Liver (tissue), 9 donors: ENCODE measurements around the gene BCAP31. TPM values are rescaled to one million over a fixed set of nuclear protein-coding genes. Genes with fewer than 3 reads are reported as not detected.

Experiments used
- DNase-seq: peaks from one replicate; pipeline ENCODE4 v3.0.0-alpha.2; 2017; ENCODE audit warnings: low spot score
- H3K27ac ChIP-seq, 2 donors: one replicate each; pipeline ENCODE4 v1.7.0; 2013; ENCODE audit warnings: inconsistent platforms in 2 of 2, low read length in 2 of 2, control low read depth in 1 of 2, low read depth in 1 of 2, mild to moderate bottlenecking in 1 of 2
- H3K27me3 ChIP-seq, 4 donors: one replicate each; pipeline versions ENCODE4 v1.6.1 to v1.7.0; 2013; ENCODE audit warnings: low read length in 3 of 4, inconsistent platforms in 1 of 4, mild to moderate bottlenecking in 1 of 4, moderate library complexity in 1 of 4; ENCODE audit not compliant: control insufficient read depth in 4 of 4, insufficient read depth in 4 of 4
- H3K36me3 ChIP-seq, 4 donors: one replicate each; pipeline versions ENCODE4 v1.6.1 to v1.7.0; 2013; ENCODE audit warnings: low read length in 3 of 4, mild to moderate bottlenecking in 3 of 4, low read depth in 1 of 4, moderate library complexity in 1 of 4; ENCODE audit not compliant: control insufficient read depth in 4 of 4, insufficient read depth in 3 of 4
- H3K4me1 ChIP-seq, 4 donors: one replicate each; pipeline versions ENCODE4 v1.6.1 to v1.7.0; 2013; ENCODE audit warnings: low read length in 3 of 4, mild to moderate bottlenecking in 3 of 4, moderate library complexity in 1 of 4; ENCODE audit not compliant: control insufficient read depth in 4 of 4, insufficient read depth in 4 of 4
- H3K4me3 ChIP-seq, 3 donors: one replicate each; pipeline versions ENCODE4 v1.6.1 to v1.7.0; 2013; ENCODE audit warnings: low read length in 3 of 3, control low read depth in 1 of 3, low read depth in 1 of 3, mild to moderate bottlenecking in 1 of 3
- H3K9ac ChIP-seq, 2 donors: one replicate each; pipeline ENCODE4 v1.7.0; 2013; ENCODE audit warnings: low read length in 2 of 2, mild to moderate bottlenecking in 2 of 2, moderate library complexity in 2 of 2, control low read depth in 1 of 2, low read depth in 1 of 2
- H3K9me3 ChIP-seq, 4 donors: one replicate each; pipeline versions ENCODE4 v1.6.1 to v1.7.0; 2013; ENCODE audit warnings: low read length in 3 of 4; ENCODE audit not compliant: control insufficient read depth in 4 of 4
- FOXA1 ChIP-seq: IDR thresholded peaks from 2 replicates; pipeline ENCODE4 v1.6.1; 2016; ENCODE audit warnings: antibody characterized with exemption
- FOXA2 ChIP-seq: IDR thresholded peaks from 2 replicates; pipeline ENCODE4 v1.6.1; 2016; ENCODE audit warnings: antibody characterized with exemption
- GABPA ChIP-seq, 2 donors: IDR thresholded peaks in 1 of 2; conservative IDR thresholded peaks in 1 of 2; 2 replicates each; pipeline ENCODE4 v1.6.1; 2016; ENCODE audit warnings: antibody characterized with exemption in 2 of 2, mild to moderate bottlenecking in 1 of 2, moderate library complexity in 1 of 2
- HNF4A ChIP-seq, 2 donors: conservative IDR thresholded peaks; 2 replicates each; pipeline ENCODE4 v1.6.1; 2016; ENCODE audit warnings: antibody characterized with exemption in 2 of 2, mild to moderate bottlenecking in 2 of 2
- HNF4G ChIP-seq: IDR thresholded peaks from 2 replicates; pipeline ENCODE4 v1.6.1; 2016; ENCODE audit warnings: antibody characterized with exemption
- JUND ChIP-seq, 2 donors: IDR thresholded peaks; 2 replicates each; pipeline ENCODE4 v1.6.1; 2016; ENCODE audit warnings: antibody characterized with exemption in 2 of 2
- NR2F2 ChIP-seq: IDR thresholded peaks from 2 replicates; pipeline ENCODE4 v1.6.1; 2016; ENCODE audit warnings: antibody characterized with exemption
- RAD21 ChIP-seq, 2 donors: IDR thresholded peaks; 2 replicates each; pipeline ENCODE4 v1.6.1; 2016; ENCODE audit warnings: antibody characterized with exemption in 2 of 2, mild to moderate bottlenecking in 2 of 2
- RXRA ChIP-seq, 2 donors: IDR thresholded peaks; 2 replicates each; pipeline ENCODE4 v1.6.1; 2017 to 2018; ENCODE audit warnings: antibody characterized with exemption in 2 of 2, mild to moderate bottlenecking in 1 of 2
- SP1 ChIP-seq: IDR thresholded peaks from 2 replicates; pipeline ENCODE4 v1.6.1; 2018; ENCODE audit warnings: antibody characterized with exemption, mild to moderate bottlenecking
- TAF1 ChIP-seq: conservative IDR thresholded peaks from 2 replicates; pipeline ENCODE4 v1.6.1; 2016; ENCODE audit warnings: antibody characterized with exemption, mild to moderate bottlenecking
- WGBS: extraction: QIAGEN DNeasy Blood & Tissue Kit; methylation state at CpG from one replicate; pipeline ENCODE4 v1.1.7; 2013; 5-methylcytosine and 5-hydroxymethylcytosine counted together
- polyA plus RNA-seq, 2 donors: library from polyadenylated mRNA; stranded (reverse) in 1 of 2; unstranded in 1 of 2; fragments of 200-250 nt in 1 of 2; fragments of >200 nt in 1 of 2; fragmentation: Nextera tagmentation in 1 of 2; extraction: Ambion mirVana in 1 of 2; gene quantifications; one replicate each; pipeline versions ENCODE4 v1.2.1 to v1.2.3, GENCODE V29; 2013 to 2015
- total RNA-seq, 2 donors: library from RNA; depleted of rRNA; stranded (reverse); fragments of >200 nt; gene quantifications; one replicate each; pipeline ENCODE4 v1.2.3, GENCODE V29; 2014
- TF ChIP-seq, protein P1 (sequence below): IDR thresholded peaks from 2 replicates; pipeline ENCODE4 v1.6.1; 2016; ENCODE audit warnings: antibody characterized with exemption, mild to moderate bottlenecking
- TF ChIP-seq, protein P2 (sequence below): IDR thresholded peaks from 2 replicates; pipeline ENCODE4 v1.6.1; 2016; ENCODE audit warnings: antibody characterized with exemption
- TF ChIP-seq, protein P3 (sequence below): fragments of 150-350 bp; IDR thresholded peaks from 2 replicates; pipeline ENCODE4 v1.5.1; 2017; ENCODE audit warnings: improper control_type of control experiment, low read depth, low read length; ENCODE audit not compliant: missing input control
- TF ChIP-seq, protein P4 (sequence below): IDR thresholded peaks from 2 replicates; pipeline ENCODE4 v1.6.1; 2016; ENCODE audit warnings: antibody characterized with exemption
- TF ChIP-seq, protein P5 (sequence below): IDR thresholded peaks from 2 replicates; pipeline ENCODE4 v1.6.1; 2016; ENCODE audit warnings: antibody characterized with exemption
- donor health status: healthy.
- donor health status: healthy.
- donor health status: healthy.
- donor health status: healthy.
- donor health status: healthy.

The BCAP31 gene
- total and polyA plus RNA-seq, 4 donors, result 64.6 to 158 (median 119) TPM

DNA sequence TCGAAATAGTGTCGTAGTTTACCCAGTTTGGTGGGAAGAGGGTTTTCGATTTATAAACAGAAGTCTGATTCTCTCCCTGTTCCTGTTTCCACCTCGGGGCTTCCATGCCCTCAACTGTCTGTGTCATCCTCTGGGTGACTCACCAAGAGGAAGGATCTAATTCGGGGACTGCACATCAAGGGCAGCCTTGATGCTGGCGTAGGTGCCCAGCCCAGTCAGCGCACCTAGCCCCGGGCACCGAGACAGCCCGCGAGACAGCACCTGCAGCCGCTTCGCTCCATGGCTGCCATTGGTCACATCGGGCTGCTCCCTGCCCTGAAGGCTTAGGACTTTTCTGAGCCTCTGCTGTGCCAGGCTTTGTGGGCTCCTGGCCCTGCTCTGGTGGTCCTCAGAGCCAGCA, 8.2 kb upstream of the BCAP31 start:
- Histone ChIP-seq H3K27ac (no peak overlapping the region), H3K9ac (no peak overlapping the region), H3K4me3 (no peak overlapping the region), H3K27me3 (no peaks in the 10 kb centered on the region), H3K36me3 (peaks cover 0 to 6% (median 1%) of the 10 kb centered on the region in 4 donors), H3K4me1 (peaks cover 9 to 15% (median 12%) of the 10 kb centered on the region in 4 donors), H3K9me3 (no peaks in the 10 kb centered on the region)
- DNase-seq, result no peak
- no peak for TF ChIP-seq GABPA (IDR thresholded peaks at IDR 0.05 in 1 of 2, conservative IDR thresholded peaks at IDR 0.05 in 1 of 2)
- TF ChIP-seq TAF1, result no peak
- TF ChIP-seq, protein P1, sequence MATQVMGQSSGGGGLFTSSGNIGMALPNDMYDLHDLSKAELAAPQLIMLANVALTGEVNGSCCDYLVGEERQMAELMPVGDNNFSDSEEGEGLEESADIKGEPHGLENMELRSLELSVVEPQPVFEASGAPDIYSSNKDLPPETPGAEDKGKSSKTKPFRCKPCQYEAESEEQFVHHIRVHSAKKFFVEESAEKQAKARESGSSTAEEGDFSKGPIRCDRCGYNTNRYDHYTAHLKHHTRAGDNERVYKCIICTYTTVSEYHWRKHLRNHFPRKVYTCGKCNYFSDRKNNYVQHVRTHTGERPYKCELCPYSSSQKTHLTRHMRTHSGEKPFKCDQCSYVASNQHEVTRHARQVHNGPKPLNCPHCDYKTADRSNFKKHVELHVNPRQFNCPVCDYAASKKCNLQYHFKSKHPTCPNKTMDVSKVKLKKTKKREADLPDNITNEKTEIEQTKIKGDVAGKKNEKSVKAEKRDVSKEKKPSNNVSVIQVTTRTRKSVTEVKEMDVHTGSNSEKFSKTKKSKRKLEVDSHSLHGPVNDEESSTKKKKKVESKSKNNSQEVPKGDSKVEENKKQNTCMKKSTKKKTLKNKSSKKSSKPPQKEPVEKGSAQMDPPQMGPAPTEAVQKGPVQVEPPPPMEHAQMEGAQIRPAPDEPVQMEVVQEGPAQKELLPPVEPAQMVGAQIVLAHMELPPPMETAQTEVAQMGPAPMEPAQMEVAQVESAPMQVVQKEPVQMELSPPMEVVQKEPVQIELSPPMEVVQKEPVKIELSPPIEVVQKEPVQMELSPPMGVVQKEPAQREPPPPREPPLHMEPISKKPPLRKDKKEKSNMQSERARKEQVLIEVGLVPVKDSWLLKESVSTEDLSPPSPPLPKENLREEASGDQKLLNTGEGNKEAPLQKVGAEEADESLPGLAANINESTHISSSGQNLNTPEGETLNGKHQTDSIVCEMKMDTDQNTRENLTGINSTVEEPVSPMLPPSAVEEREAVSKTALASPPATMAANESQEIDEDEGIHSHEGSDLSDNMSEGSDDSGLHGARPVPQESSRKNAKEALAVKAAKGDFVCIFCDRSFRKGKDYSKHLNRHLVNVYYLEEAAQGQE, result no peak
- TF ChIP-seq SP1, result no peak
- TF ChIP-seq NR2F2, result no peak
- TF ChIP-seq JUND (IDR thresholded peaks at IDR 0.05), result no peak
- TF ChIP-seq, protein P2, sequence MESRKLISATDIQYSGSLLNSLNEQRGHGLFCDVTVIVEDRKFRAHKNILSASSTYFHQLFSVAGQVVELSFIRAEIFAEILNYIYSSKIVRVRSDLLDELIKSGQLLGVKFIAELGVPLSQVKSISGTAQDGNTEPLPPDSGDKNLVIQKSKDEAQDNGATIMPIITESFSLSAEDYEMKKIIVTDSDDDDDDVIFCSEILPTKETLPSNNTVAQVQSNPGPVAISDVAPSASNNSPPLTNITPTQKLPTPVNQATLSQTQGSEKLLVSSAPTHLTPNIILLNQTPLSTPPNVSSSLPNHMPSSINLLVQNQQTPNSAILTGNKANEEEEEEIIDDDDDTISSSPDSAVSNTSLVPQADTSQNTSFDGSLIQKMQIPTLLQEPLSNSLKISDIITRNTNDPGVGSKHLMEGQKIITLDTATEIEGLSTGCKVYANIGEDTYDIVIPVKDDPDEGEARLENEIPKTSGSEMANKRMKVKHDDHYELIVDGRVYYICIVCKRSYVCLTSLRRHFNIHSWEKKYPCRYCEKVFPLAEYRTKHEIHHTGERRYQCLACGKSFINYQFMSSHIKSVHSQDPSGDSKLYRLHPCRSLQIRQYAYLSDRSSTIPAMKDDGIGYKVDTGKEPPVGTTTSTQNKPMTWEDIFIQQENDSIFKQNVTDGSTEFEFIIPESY, result no peak
- no peak for TF ChIP-seq HNF4G
- 94% methylated on average over 14 of the region's 14 CpGs for WGBS

DNA sequence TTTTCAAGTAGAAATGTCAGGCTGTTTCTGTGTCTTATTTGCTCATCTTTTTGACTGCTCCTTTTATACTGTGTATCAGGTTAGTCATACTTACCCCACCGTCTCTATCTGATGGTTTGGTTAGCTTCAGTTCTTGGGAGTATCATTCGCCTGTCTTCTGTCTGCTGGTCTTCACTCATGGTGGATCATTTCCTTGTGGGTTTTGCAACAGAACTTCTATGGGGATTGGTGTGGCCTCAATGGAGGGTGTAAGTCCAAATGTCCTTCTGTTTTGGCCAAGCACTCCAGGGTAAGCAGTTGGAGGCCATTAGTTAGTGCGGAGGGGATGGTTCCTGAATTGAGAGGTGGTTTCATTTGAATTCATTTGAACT, 7.6 kb upstream of the BCAP31 start:
- H3K27me3 ChIP-seq, result no peaks in the 10 kb centered on the region
- H3K27ac ChIP-seq, result peak overlapping the region in 1 of 2 donors; percentile 12
- WGBS, result 92% methylated on average over 3 of the region's 3 CpGs
- H3K9me3 ChIP-seq, result no peaks in the 10 kb centered on the region
- peaks cover 0 to 2% (median 1%) of the 10 kb centered on the region in 4 donors for H3K36me3 ChIP-seq
- H3K9ac ChIP-seq, result no peak overlapping the region
- DNase-seq, result no peak
- no peak overlapping the region for H3K4me3 ChIP-seq
- H3K4me1 ChIP-seq, result peaks cover 15 to 19% (median 16%) of the 10 kb centered on the region in 4 donors
- no peak for TF ChIP-seq FOXA1
- TF ChIP-seq FOXA2, result no peak

DNA sequence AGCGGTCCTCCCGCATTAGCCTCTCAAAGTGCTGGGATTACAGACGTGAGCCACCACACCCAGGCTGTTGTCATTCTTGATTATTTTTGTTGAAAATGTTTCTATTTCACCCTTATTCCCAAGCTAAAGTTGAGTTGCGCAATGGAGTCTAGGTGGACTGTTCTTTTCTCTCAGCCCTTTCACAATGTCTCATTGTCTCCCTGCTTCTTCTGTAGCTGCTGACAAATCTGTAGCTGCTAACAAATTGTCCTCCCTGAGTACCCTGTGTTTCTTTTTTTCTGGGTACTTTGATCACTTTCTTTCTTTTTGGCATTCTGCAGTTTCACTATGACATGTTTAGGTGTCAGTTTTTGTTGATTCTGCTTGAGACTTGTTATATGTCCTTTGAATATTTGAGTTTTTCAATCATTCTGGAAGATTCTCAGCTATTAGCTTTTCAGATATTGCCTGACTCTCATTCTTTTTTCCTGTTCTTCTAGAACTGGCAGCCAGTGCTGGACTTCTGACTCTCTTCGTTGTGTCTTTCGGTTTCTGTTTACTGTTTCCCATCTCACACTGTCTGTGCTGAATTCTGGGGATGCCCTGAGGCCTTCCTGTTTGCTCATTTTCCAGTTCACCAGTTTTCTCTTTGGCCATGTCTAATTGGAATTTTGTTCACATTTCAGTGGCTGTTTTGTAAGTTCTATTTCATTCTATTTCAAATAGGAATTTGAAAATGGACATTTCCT, 7.1 kb upstream of the BCAP31 start:
- TF ChIP-seq NR2F2, result no peak
- no peak for TF ChIP-seq SP1
- TF ChIP-seq, protein P1, result no peak
- no peak for TF ChIP-seq HNF4A (conservative IDR thresholded peaks at IDR 0.05)
- no peak for TF ChIP-seq RXRA (IDR thresholded peaks at IDR 0.05)
- TF ChIP-seq, protein P3, sequence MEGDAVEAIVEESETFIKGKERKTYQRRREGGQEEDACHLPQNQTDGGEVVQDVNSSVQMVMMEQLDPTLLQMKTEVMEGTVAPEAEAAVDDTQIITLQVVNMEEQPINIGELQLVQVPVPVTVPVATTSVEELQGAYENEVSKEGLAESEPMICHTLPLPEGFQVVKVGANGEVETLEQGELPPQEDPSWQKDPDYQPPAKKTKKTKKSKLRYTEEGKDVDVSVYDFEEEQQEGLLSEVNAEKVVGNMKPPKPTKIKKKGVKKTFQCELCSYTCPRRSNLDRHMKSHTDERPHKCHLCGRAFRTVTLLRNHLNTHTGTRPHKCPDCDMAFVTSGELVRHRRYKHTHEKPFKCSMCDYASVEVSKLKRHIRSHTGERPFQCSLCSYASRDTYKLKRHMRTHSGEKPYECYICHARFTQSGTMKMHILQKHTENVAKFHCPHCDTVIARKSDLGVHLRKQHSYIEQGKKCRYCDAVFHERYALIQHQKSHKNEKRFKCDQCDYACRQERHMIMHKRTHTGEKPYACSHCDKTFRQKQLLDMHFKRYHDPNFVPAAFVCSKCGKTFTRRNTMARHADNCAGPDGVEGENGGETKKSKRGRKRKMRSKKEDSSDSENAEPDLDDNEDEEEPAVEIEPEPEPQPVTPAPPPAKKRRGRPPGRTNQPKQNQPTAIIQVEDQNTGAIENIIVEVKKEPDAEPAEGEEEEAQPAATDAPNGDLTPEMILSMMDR, result no peak
- TF ChIP-seq, protein P4, sequence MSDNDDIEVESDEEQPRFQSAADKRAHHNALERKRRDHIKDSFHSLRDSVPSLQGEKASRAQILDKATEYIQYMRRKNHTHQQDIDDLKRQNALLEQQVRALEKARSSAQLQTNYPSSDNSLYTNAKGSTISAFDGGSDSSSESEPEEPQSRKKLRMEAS, result no peak
- TF ChIP-seq HNF4G, result no peak
- TF ChIP-seq RAD21 (IDR thresholded peaks at IDR 0.05), result no peak
- TF ChIP-seq, protein P5, sequence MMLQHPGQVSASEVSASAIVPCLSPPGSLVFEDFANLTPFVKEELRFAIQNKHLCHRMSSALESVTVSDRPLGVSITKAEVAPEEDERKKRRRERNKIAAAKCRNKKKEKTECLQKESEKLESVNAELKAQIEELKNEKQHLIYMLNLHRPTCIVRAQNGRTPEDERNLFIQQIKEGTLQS, result no peak
- no peak overlapping the region for H3K9ac ChIP-seq
- peak overlapping the region in 1 of 2 donors; percentile 12 for H3K27ac ChIP-seq
- H3K27me3 ChIP-seq, result no peaks in the 10 kb centered on the region
- WGBS, result 68% methylated on average over 6 of the region's 6 CpGs
- DNase-seq, result no peak
- H3K4me3 ChIP-seq, result no peak overlapping the region
- peaks cover 18 to 22% (median 20%) of the 10 kb centered on the region in 4 donors for H3K4me1 ChIP-seq
- peaks cover 0 to 2% (median 0%) of the 10 kb centered on the region in 4 donors for H3K36me3 ChIP-seq
- no peaks in the 10 kb centered on the region for H3K9me3 ChIP-seq
